NT2/D1 (cell line): ENCODE results near the gene CD8B.

Experiments
- YY1 ChIP-seq: IDR thresholded peaks from 2 replicates; pipeline ENCODE4 v1.6.1; 2011; ENCODE audit not compliant: insufficient read length, insufficient read depth
- ZNF274 ChIP-seq: IDR thresholded peaks from 2 replicates; pipeline ENCODE4 v1.6.1; 2011; ENCODE audit warnings: mild to moderate bottlenecking, low read depth, low read length

DNA sequence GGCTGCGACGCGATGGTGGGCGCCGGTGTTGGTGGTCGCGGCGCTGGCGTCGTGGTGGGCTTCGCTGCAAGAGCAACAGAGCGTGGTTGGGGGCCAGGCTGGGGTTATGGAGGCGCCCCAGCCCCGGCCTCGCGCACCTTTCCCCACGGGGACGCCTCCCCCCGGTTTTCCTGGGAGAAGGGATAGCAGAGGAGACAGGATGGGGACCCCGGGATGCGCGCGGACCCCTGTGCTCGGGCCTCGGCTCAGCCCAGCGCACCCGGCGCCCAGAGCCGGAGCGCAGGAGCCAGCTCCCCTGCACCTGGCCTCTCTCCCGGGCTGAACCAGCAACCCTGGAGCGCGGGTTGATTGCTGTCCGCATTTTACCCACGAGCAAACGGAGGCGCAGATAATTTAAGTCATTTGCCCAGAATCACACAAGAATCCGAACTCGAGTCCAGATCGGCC lies 72.0 kb downstream of the CD8B start:
- TF ChIP-seq YY1: no peak
- no peak for TF ChIP-seq ZNF274
